OCI-LY7 (cell line): Measurements from ENCODE around the gene MED20. TPM values are rescaled to one million over a fixed set of nuclear protein-coding genes. Genes with fewer than 3 reads are reported as not detected.

ENCODE experiments used
- BruUV-seq: library from RNA; stranded (reverse); fragments of 400-500 nt; replicated peaks from 2 replicates; lab custom pipeline; 2021; lab: Mats Ljungman, UMichigan
- CTCF ChIA-PET: fragments of 300-600 bp; sonication (Branson Sonifier 250); formaldehyde crosslinking; loops from one replicate; lab custom pipeline; 2022; ENCODE audit warnings: antibody characterized with exemption; ENCODE audit not compliant: unreplicated experiment; lab: Charles Lee
- POLR2A ChIA-PET: fragments of 300-600 bp; sonication (Branson Sonifier 250); formaldehyde crosslinking; loops from one replicate; lab custom pipeline; 2022; ENCODE audit warnings: antibody characterized with exemption; lab: Charles Lee
- DNase-seq: peaks from one replicate; pipeline ENCODE4 v3.0.0-alpha.2; 2015; ENCODE audit warnings: low spot score
- H2AFZ ChIP-seq: fragments of 200-600 bp; sonication (generic), shearing (Covaris generic); 2 replicates; pipeline ENCODE4 v1.6.1; 2014; ENCODE audit warnings: mild to moderate bottlenecking, antibody characterized with exemption, low read length, moderate library complexity
- H3K27ac ChIP-seq: fragments of 200-600 bp; sonication (generic); 2 replicates; pipeline ENCODE4 v1.5.1; 2014; ENCODE audit warnings: mixed run types, low read depth, mild to moderate bottlenecking, moderate library complexity, low read length, inconsistent platforms; ENCODE audit not compliant: poor library complexity, severe bottlenecking
- H3K36me3 ChIP-seq: fragments of 200-600 bp; sonication (generic); 2 replicates; pipeline ENCODE4 v1.6.1; 2014; ENCODE audit warnings: mild to moderate bottlenecking, antibody characterized with exemption, low read length, moderate library complexity, mixed read lengths; ENCODE audit not compliant: insufficient read depth
- H3K4me1 ChIP-seq: fragments of 200-600 bp; sonication (generic); 2 replicates; pipeline ENCODE4 v1.5.1; 2014; ENCODE audit warnings: mild to moderate bottlenecking, low read length; ENCODE audit not compliant: insufficient read depth, poor library complexity, severe bottlenecking
- H3K4me2 ChIP-seq: fragments of 200-600 bp; sonication (generic); 2 replicates; pipeline ENCODE4 v1.6.1; 2014; ENCODE audit warnings: mild to moderate bottlenecking, low read length
- H3K4me3 ChIP-seq: fragments of 200-600 bp; sonication (generic); 2 replicates; pipeline ENCODE4 v1.5.1; 2014; ENCODE audit warnings: mild to moderate bottlenecking, low read depth, low read length; ENCODE audit not compliant: poor library complexity, severe bottlenecking
- H3K79me2 ChIP-seq: fragments of 200-600 bp; sonication (generic); 2 replicates; pipeline ENCODE4 v1.6.1; 2016; ENCODE audit warnings: low read depth, mild to moderate bottlenecking, low read length, moderate library complexity, mixed read lengths; ENCODE audit not compliant: insufficient read depth
- H3K9me2 ChIP-seq: fragments of 200-600 bp; sonication (generic); 2 replicates; pipeline ENCODE4 v1.6.1; 2016; ENCODE audit warnings: mild to moderate bottlenecking, low read length, mixed read lengths; ENCODE audit not compliant: insufficient read depth
- H3K9me3 ChIP-seq: fragments of 200-600 bp; sonication (generic); 2 replicates; pipeline ENCODE4 v1.6.1; 2014; ENCODE audit warnings: mild to moderate bottlenecking, mixed run types, low read length, mixed read lengths
- H4K20me1 ChIP-seq: fragments of 200-600 bp; sonication (generic); 2 replicates; pipeline ENCODE4 v1.6.1; 2014; ENCODE audit warnings: mild to moderate bottlenecking, antibody characterized with exemption, low read length, moderate library complexity, mixed read lengths; ENCODE audit not compliant: insufficient read depth
- CTCF ChIP-seq: fragments of 200-600 bp; sonication (generic); conservative IDR thresholded peaks from 2 replicates; pipeline ENCODE4 v1.5.1; 2014; ENCODE audit warnings: mild to moderate bottlenecking, antibody characterized with exemption, low read length, moderate library complexity, mixed read lengths
- EZH2phosphoT487 ChIP-seq: fragments of 200-600 bp; sonication (generic); IDR thresholded peaks from 2 replicates; pipeline ENCODE4 v1.6.1; 2018; ENCODE audit warnings: low read depth, borderline replicate concordance, mild to moderate bottlenecking, mixed run types, antibody characterized with exemption, low read length, moderate library complexity, mixed read lengths
- intact Hi-C: fragments of 100-400 bp; cut with micrococcal nuclease; formaldehyde crosslinking; loops from one replicate; pipeline ENCODE4 v1.10.0; 2022; ENCODE audit not compliant: unreplicated experiment
- total RNA-seq, 2 experiments: library from RNA; depleted of rRNA in 1 of 2; stranded (reverse); fragments of >200 nt in 1 of 2; shearing (Covaris generic) in 1 of 2; gene quantifications; 2 replicates each; pipeline ENCODE4 v1.2.3, GENCODE V29; 2014 to 2022

The MED20 gene
- total RNA-seq, 2 experiments from 2014 or later = 30.7 to 35.2 TPM

- no peaks in the 10 kb centered on the region for H3K9me3 ChIP-seq
- ChIA-PET CTCF (no interaction called here), POLR2A (interaction anchor here (1.1 kb wide), 1 partner anchor 141 kb away, joined by 3 read pairs; the partner anchor contains the start of gene TAF8)
- H3K36me3 ChIP-seq = peaks cover 94% of the 10 kb centered on the region
- no peak for DNase-seq
- no peak for TF ChIP-seq EZH2phosphoT487
- TF ChIP-seq CTCF = no peak
- H3K4me3 ChIP-seq = no peak overlapping the region
- no peaks in the 10 kb centered on the region for H3K4me1 ChIP-seq
- intact Hi-C loops = no loop called here
- H3K9me2 ChIP-seq = no peaks in the 10 kb centered on the region
- no peak overlapping the region for H3K4me2 ChIP-seq
- BruUV-seq = no TSS peak
- no peaks in the 10 kb centered on the region for H3K79me2 ChIP-seq
- no peaks in the 10 kb centered on the region for H4K20me1 ChIP-seq
- H3K27ac ChIP-seq = no peak overlapping the region
- H2AFZ ChIP-seq = no peak overlapping the region
Observed at GRCh38 chr6:41909727-41910126, 11.2 kb downstream of the MED20 start.

GRCh38 chr6:41901882-41902519 is 18.9 kb downstream of the MED20 start:
- peak; percentile 27 for DNase-seq
- intact Hi-C loops = loop anchor here (1.0 kb wide), 1 partner anchor 142 kb away; no protein-coding TSS in a partner anchor
- Histone ChIP-seq H2AFZ (no peak overlapping the region), H3K36me3 (peaks cover 67% of the 10 kb centered on the region), H3K9me2 (no peaks in the 10 kb centered on the region), H3K4me1 (no peaks in the 10 kb centered on the region), H4K20me1 (no peaks in the 10 kb centered on the region), H3K9me3 (no peaks in the 10 kb centered on the region), H3K4me2 (no peak overlapping the region), H3K27ac (no peak overlapping the region), H3K79me2 (no peaks in the 10 kb centered on the region), H3K4me3 (no peak overlapping the region)
- ChIA-PET POLR2A (no interaction called here), CTCF (no interaction called here)
- TF ChIP-seq CTCF (peak; percentile 63), EZH2phosphoT487 (no peak)
- BruUV-seq = no TSS peak

- no peak for TF ChIP-seq CTCF
- TF ChIP-seq EZH2phosphoT487 = no peak
- no TSS peak for BruUV-seq
- H3K9me2 ChIP-seq = no peaks in the 10 kb centered on the region
- H3K36me3 ChIP-seq = peaks cover 55% of the 10 kb centered on the region
- H3K4me1 ChIP-seq = peaks cover 8% of the 10 kb centered on the region
- H3K4me2 ChIP-seq = no peak overlapping the region
- intact Hi-C loops = no loop called here
- DNase-seq = no peak
- H3K9me3 ChIP-seq = no peaks in the 10 kb centered on the region
- H2AFZ ChIP-seq = no peak overlapping the region
- POLR2A ChIA-PET = no interaction called here
- CTCF ChIA-PET = no interaction called here
- no peak overlapping the region for H3K27ac ChIP-seq
- no peaks in the 10 kb centered on the region for H3K79me2 ChIP-seq
- no peaks in the 10 kb centered on the region for H4K20me1 ChIP-seq
- no peak overlapping the region for H3K4me3 ChIP-seq
Observed at GRCh38 chr6:41900861-41901260, 20.1 kb downstream of the MED20 start.
